Loucy (cell line): Measurements from ENCODE around the gene PRDM10.

Experiments
- H2AFZ ChIP-seq: fragments of 200-600 bp; sonication (generic); 2 replicates; pipeline ENCODE4 v1.6.0; 2016; ENCODE audit warnings: antibody characterized with exemption, mild to moderate bottlenecking, low read length, moderate library complexity
- H3F3A ChIP-seq: fragments of 200-600 bp; 2 replicates; pipeline ENCODE4 v1.6.0; 2016; ENCODE audit warnings: antibody characterized with exemption, low read depth, mild to moderate bottlenecking
- H3K27me3 ChIP-seq: fragments of 200-600 bp; sonication (generic); 2 replicates; pipeline ENCODE4 v1.6.1; 2014; ENCODE audit warnings: low read length, mild to moderate bottlenecking; ENCODE audit not compliant: insufficient read depth, poor library complexity, severe bottlenecking
- H3K36me3 ChIP-seq: fragments of 200-600 bp; sonication (generic); 2 replicates; pipeline ENCODE4 v1.6.1; 2016; ENCODE audit warnings: low read length; ENCODE audit not compliant: insufficient read depth
- H3K4me1 ChIP-seq: fragments of 200-600 bp; sonication (generic); 2 replicates; pipeline ENCODE4 v1.5.1; 2014; ENCODE audit warnings: low read length, mild to moderate bottlenecking; ENCODE audit not compliant: insufficient read depth, poor library complexity, severe bottlenecking
- H3K4me2 ChIP-seq: fragments of 200-600 bp; sonication (generic); 2 replicates; pipeline ENCODE4 v1.6.0; 2014; ENCODE audit warnings: antibody characterized with exemption, low read length, low read depth, mild to moderate bottlenecking; ENCODE audit not compliant: poor library complexity, severe bottlenecking
- H3K4me3 ChIP-seq: fragments of 200-600 bp; sonication (generic); 2 replicates; pipeline ENCODE4 v1.5.1; 2014; ENCODE audit warnings: low read length, mild to moderate bottlenecking, mixed read lengths; ENCODE audit not compliant: poor library complexity, severe bottlenecking
- H3K79me2 ChIP-seq: fragments of 200-600 bp; sonication (generic); 2 replicates; pipeline ENCODE4 v1.6.1; 2014; ENCODE audit warnings: low read length; ENCODE audit not compliant: insufficient read depth
- H3K9ac ChIP-seq: fragments of 200-600 bp; sonication (generic); 2 replicates; pipeline ENCODE4 v1.6.0; 2014; ENCODE audit warnings: mild to moderate bottlenecking, low read depth, low read length, moderate library complexity; ENCODE audit not compliant: poor library complexity, severe bottlenecking
- H3K9me2 ChIP-seq: fragments of 200-600 bp; sonication (generic); replicated peaks from 2 replicates; pipeline ENCODE4 v1.6.1; 2016; ENCODE audit warnings: low read depth, low read length, mixed read lengths
- H3K9me3 ChIP-seq: fragments of 200-600 bp; sonication (generic); 2 replicates; pipeline ENCODE4 v1.6.1; 2014; ENCODE audit warnings: mild to moderate bottlenecking, antibody characterized with exemption, low read length, low read depth; ENCODE audit not compliant: insufficient read depth
- H4K20me1 ChIP-seq: fragments of 200-600 bp; sonication (generic); 2 replicates; pipeline ENCODE4 v1.6.0; 2014; ENCODE audit warnings: antibody characterized with exemption, low read length, mild to moderate bottlenecking; ENCODE audit not compliant: insufficient read depth, poor library complexity, severe bottlenecking
- CTCF ChIP-seq: fragments of 200-600 bp; sonication (generic); conservative IDR thresholded peaks from 2 replicates; pipeline ENCODE4 v1.5.1; 2014; ENCODE audit warnings: mild to moderate bottlenecking, antibody characterized with exemption, low read length
- EZH2phosphoT487 ChIP-seq: fragments of 200-600 bp; IDR thresholded peaks from 2 replicates; pipeline ENCODE4 v1.6.1; 2018; ENCODE audit warnings: antibody characterized with exemption, mild to moderate bottlenecking, moderate library complexity, borderline replicate concordance

The PRDM10 gene

GRCh38 chr11:130002352-130002845 lies at the start of gene PRDM10:
Gene PRDM10 (minus strand): TSS chr11:130002835. CDS start chr11:129960964, 41,871 bp downstream.
- TF ChIP-seq EZH2phosphoT487 (no peak), CTCF (no peak)
- no peaks in the 10 kb centered on the region for H3K36me3 ChIP-seq
- H3K9ac ChIP-seq, result peak within 1 kb of the TSS; percentile 84
- H3K4me3 ChIP-seq, result peak within 1 kb of the TSS; percentile 84
- H3K9me3 ChIP-seq, result no peaks in the 10 kb centered on the region
- no peaks in the 10 kb centered on the region for H3K27me3 ChIP-seq
- peak within 1 kb of the TSS; percentile 89 for H3K4me2 ChIP-seq
- peaks cover 41% of the 10 kb centered on the region for H3K79me2 ChIP-seq
- no peaks in the 10 kb centered on the region for H3F3A ChIP-seq
- peaks cover 14% of the 10 kb centered on the region for H4K20me1 ChIP-seq
- peak within 1 kb of the TSS; percentile 96 for H2AFZ ChIP-seq
- no peaks in the 10 kb centered on the region for H3K9me2 ChIP-seq
- peaks cover 31% of the 10 kb centered on the region for H3K4me1 ChIP-seq

GRCh38 chr11:130051082-130051481 lies 48.4 kb upstream of the PRDM10 start:
- no peak overlapping the region for H3K4me2 ChIP-seq
- H3K9me3 ChIP-seq, result no peaks in the 10 kb centered on the region
- H3K27me3 ChIP-seq, result no peaks in the 10 kb centered on the region
- H3K36me3 ChIP-seq, result no peaks in the 10 kb centered on the region
- no peak overlapping the region for H3K9ac ChIP-seq
- H2AFZ ChIP-seq, result no peak overlapping the region
- no peaks in the 10 kb centered on the region for H3K4me1 ChIP-seq
- no peaks in the 10 kb centered on the region for H3K9me2 ChIP-seq
- H4K20me1 ChIP-seq, result no peaks in the 10 kb centered on the region
- TF ChIP-seq EZH2phosphoT487, result no peak
- no peak for TF ChIP-seq CTCF
- H3F3A ChIP-seq, result no peaks in the 10 kb centered on the region
- no peak overlapping the region for H3K4me3 ChIP-seq
- no peaks in the 10 kb centered on the region for H3K79me2 ChIP-seq

GRCh38 chr11:130050257-130050656 lies 47.6 kb upstream of the PRDM10 start:
- Histone ChIP-seq H3F3A (no peaks in the 10 kb centered on the region), H3K9ac (no peak overlapping the region), H3K4me1 (no peaks in the 10 kb centered on the region), H3K9me3 (no peaks in the 10 kb centered on the region), H3K36me3 (no peaks in the 10 kb centered on the region), H3K4me3 (no peak overlapping the region), H3K79me2 (no peaks in the 10 kb centered on the region), H4K20me1 (no peaks in the 10 kb centered on the region), H3K27me3 (no peaks in the 10 kb centered on the region), H2AFZ (no peak overlapping the region), H3K4me2 (no peak overlapping the region), H3K9me2 (no peaks in the 10 kb centered on the region)
- no peak for TF ChIP-seq EZH2phosphoT487
- no peak for TF ChIP-seq CTCF
